Astrocyte of the spinal cord (primary cell): ENCODE results near the gene EME1.

ENCODE experiments used
- DNase-seq: peaks from one replicate; pipeline ENCODE4 v3.0.0; 2011; ENCODE audit warnings: low read depth, low spot score
- H3K4me3 ChIP-seq: 2 replicates; pipeline ENCODE4 v1.5.1; 2011; ENCODE audit warnings: low read depth, mild to moderate bottlenecking, low read length, moderate library complexity
- in situ Hi-C: cut with HindIII; loops from 2 replicates; pipeline ENCODE4 v1.10.0; 2017; ENCODE audit warnings: low sequenced_read_pairs
- TF ChIP-seq, protein P1 (sequence below): IDR thresholded peaks from 2 replicates; pipeline ENCODE4 v1.5.1; 2012; ENCODE audit warnings: low read depth, mild to moderate bottlenecking, low read length, inconsistent platforms

The EME1 gene, protein sequence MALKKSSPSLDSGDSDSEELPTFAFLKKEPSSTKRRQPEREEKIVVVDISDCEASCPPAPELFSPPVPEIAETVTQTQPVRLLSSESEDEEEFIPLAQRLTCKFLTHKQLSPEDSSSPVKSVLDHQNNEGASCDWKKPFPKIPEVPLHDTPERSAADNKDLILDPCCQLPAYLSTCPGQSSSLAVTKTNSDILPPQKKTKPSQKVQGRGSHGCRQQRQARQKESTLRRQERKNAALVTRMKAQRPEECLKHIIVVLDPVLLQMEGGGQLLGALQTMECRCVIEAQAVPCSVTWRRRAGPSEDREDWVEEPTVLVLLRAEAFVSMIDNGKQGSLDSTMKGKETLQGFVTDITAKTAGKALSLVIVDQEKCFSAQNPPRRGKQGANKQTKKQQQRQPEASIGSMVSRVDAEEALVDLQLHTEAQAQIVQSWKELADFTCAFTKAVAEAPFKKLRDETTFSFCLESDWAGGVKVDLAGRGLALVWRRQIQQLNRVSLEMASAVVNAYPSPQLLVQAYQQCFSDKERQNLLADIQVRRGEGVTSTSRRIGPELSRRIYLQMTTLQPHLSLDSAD

DNA sequence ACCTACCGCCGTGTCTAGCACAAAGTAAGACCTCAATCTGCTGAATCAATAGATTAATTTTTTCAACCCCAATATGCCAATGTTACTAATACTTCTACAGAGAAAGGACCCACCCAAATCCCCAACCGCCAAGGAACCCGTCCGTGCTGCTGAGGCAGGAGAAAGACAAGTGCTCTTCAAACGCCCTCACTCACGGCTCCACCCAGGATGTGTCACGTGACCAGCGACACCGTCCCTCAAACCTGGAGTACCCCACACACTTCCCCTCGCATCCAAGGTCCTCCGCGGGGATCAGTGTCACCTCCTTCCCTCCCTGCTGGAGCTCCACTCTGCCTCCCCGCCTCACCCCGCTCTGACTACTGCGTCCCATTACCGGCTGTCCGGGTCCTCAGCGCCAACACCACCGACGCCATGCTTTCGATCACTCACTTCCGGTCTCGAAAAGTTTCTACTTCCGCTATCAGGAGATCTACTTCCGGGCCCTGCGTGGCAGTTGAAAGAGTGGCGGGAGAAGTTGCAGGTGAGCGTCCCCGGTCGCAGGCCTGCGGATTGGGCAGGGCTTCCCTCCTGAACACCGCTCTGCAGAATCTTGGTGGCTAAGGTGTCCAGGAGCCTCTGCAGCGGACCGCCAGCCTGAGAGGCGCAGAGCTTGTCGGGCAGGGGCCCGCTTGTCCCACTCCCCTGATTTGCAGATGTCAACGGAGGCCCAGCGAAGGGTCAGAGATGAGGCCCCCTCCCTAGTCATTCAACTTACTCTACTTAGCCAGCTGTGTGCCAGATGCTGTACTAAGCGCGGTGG is at the start of gene EME1, which contains the start of gene MRPL27:
EME1 (plus strand) TSS at position 472 of the 799 bp plus-strand sequence. CDS start 1,980 bp downstream, outside the sequence.
MRPL27 (minus strand) TSS at position 427 of the 799 bp plus-strand sequence; CDS start at position 413, 14 bp downstream.
- peak within 1 kb of the TSS; percentile 96 for H3K4me3 ChIP-seq
- DNase-seq: peak; percentile 88
- in situ Hi-C loops: no loop called here
- TF ChIP-seq, protein P1, sequence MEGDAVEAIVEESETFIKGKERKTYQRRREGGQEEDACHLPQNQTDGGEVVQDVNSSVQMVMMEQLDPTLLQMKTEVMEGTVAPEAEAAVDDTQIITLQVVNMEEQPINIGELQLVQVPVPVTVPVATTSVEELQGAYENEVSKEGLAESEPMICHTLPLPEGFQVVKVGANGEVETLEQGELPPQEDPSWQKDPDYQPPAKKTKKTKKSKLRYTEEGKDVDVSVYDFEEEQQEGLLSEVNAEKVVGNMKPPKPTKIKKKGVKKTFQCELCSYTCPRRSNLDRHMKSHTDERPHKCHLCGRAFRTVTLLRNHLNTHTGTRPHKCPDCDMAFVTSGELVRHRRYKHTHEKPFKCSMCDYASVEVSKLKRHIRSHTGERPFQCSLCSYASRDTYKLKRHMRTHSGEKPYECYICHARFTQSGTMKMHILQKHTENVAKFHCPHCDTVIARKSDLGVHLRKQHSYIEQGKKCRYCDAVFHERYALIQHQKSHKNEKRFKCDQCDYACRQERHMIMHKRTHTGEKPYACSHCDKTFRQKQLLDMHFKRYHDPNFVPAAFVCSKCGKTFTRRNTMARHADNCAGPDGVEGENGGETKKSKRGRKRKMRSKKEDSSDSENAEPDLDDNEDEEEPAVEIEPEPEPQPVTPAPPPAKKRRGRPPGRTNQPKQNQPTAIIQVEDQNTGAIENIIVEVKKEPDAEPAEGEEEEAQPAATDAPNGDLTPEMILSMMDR: no peak

DNA sequence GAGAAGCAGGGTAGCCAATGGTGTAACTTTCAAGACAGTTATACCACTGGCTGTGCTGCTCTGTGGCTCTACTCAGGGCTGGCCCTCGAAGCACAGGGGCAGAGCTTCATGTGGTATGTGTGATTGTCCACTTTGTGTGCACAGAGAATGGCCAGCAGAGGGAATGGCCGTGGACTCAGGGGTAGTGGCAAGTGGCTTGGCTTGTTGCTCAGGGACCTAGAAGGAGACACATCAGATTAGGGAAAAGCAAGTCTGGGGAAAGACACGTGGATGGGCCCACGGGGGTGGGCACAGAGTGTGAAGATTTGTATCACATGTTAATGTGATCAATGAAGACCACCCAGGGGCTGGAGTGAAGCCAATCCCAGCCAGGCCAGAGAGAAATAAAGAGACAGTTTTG is 47.1 kb upstream of the EME1 start:
- no peak overlapping the region for H3K4me3 ChIP-seq
- in situ Hi-C loops: no loop called here

DNA sequence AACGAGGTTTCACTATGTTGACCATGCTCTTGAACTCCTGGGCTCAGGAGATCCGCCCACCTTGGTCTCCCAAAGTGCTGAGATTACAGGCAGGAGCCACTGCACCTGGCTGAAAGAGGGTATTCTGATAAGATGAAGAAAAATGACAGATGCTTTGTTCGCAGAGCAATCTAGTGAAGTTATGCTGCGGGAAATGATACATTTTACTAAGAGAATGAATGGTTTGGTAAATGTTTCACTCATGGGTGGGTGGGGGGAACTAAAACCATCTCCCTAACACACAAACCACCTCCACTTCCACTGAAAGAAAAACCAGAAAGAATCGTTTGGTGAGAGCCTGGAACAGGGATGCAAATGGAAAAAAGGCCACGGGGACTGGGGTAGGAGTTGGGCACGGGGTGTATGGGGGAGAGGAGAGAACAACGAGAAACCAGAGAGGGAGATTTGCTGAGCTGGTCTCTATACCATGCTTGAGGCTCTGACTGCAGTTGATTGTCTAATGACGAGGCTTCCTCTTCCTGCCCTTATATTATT is 46.1 kb upstream of the EME1 start:
- in situ Hi-C loops: no loop called here
- TF ChIP-seq, protein P1: no peak
- no peak overlapping the region for H3K4me3 ChIP-seq

More for the DNA sequence above, 47.1 kb upstream of the EME1 start:
- TF ChIP-seq, protein P1: no peak
- DNase-seq: no peak

DNA sequence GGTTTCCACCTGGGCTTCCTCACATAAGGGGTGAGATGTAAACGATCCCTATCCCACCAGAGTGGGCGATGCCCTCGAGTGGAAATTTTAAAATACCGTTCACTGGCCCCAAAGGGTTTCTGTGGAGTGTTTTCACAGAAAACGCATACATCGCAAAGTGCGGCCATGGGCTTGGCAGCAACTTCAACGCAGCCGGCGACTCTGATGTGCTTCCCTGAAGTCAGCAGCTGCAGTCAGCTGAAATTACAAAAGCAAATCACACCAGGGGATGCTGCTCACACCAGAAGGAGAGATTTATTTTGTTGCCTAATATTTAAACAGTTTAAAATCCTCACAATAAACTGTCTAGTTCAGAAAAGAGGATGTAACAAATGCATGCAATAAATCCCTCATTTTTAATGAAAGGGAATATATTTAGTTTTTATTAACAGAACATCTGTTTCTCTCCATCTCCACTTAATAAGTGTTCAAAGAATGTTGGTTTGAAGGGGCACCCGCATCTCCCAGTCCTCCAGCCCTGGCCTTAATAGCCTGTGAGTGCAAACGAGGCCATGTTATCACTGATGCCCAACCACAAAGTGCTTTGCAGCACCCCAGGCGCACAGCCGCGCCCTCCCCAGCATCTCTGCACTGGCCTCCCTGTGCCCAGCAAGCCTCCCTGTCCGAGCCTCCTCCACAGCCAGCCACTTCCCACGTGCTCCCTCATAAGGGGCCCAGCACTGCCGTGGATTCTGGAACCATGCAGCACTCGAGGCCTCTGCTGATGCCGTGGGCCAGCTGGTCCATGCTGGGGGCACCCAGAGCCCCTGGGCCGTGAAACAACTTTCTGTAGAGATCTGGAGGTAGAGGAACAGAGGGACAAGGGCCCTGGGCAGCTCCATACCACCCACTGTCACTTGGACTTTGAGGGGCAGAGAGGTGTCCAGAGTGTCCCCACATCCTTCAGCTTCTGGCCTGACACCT is 44.4 kb upstream of the EME1 start:
- in situ Hi-C loops: no loop called here
- DNase-seq: peak; percentile 27
- no peak overlapping the region for H3K4me3 ChIP-seq
- TF ChIP-seq, protein P1: no peak

More for the DNA sequence above, 46.1 kb upstream of the EME1 start:
- DNase-seq: no peak

DNA sequence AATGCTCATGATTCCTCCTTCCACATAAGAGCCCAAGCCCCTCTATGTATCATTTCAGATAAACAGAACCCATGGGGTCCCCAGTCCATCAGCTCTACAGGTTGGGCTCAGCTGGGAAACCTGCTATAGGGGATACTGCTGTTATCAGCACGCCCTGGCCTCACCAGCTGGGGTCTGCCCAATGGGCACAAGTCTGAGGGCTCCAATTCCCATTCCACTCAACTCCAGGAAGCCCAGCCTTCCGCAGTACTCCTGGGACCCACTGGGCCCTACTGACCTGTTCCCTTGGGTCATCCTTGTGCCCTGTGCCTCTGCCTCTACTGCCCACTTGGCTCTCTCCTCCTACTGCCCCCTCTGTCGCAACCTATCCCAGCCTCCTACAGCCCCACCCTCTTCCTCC is 43.3 kb upstream of the EME1 start:
- TF ChIP-seq, protein P1: no peak
- DNase-seq: no peak
- in situ Hi-C loops: no loop called here
- H3K4me3 ChIP-seq: no peak overlapping the region
